ENCODE data around the gene AADACL2.

The AADACL2 gene

DNA sequence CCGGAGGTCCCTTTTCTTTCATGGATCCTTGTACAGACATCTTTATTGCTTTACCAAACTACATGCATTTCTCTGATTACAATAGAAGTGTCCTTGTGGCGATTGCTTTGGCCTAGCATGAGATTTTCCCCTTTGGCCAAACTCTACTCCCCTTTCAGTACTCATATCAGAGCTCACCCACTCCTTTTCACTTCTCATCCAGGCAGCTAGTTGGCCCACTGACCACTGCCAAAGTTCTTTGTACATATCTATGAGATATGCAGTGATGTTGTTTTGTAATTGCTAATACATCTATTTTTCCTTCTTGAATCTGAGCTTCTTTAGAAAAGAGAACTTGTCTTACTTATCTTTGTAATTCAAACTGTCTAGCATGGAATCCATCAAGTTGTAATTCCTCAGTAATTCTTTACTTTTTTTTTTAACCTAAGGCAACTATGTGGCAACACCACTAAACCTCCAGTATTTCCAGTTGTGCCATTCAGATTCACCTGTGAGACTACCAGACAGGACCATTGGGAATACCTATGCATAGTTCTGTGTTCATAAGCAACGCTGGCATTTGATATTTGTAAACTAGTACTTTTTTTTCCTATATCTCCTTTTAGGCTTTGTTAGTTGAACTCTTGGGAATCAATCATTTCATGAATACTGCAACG is 39.2 kb downstream of the AADACL2 start:
- TF ChIP-seq, protein P1, sequence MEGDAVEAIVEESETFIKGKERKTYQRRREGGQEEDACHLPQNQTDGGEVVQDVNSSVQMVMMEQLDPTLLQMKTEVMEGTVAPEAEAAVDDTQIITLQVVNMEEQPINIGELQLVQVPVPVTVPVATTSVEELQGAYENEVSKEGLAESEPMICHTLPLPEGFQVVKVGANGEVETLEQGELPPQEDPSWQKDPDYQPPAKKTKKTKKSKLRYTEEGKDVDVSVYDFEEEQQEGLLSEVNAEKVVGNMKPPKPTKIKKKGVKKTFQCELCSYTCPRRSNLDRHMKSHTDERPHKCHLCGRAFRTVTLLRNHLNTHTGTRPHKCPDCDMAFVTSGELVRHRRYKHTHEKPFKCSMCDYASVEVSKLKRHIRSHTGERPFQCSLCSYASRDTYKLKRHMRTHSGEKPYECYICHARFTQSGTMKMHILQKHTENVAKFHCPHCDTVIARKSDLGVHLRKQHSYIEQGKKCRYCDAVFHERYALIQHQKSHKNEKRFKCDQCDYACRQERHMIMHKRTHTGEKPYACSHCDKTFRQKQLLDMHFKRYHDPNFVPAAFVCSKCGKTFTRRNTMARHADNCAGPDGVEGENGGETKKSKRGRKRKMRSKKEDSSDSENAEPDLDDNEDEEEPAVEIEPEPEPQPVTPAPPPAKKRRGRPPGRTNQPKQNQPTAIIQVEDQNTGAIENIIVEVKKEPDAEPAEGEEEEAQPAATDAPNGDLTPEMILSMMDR (IDR thresholded peaks at IDR 0.05): no peak
- no peaks in the 10 kb centered on the region for H3K9me3 ChIP-seq
- H3K4me3 ChIP-seq: no peak overlapping the region
- no peak for DNase-seq
- no peaks in the 10 kb centered on the region for H3K36me3 ChIP-seq
- intact Hi-C loops (cut with DNase I; ENCODE audit: low total_unique reads): no loop called here
- H3K27me3 ChIP-seq: no peaks in the 10 kb centered on the region
- H3K4me1 ChIP-seq: peaks cover 0 to 30% (median 17%) of the 10 kb centered on the region in 4 donors
- no peak overlapping the region for H3K27ac ChIP-seq

DNA sequence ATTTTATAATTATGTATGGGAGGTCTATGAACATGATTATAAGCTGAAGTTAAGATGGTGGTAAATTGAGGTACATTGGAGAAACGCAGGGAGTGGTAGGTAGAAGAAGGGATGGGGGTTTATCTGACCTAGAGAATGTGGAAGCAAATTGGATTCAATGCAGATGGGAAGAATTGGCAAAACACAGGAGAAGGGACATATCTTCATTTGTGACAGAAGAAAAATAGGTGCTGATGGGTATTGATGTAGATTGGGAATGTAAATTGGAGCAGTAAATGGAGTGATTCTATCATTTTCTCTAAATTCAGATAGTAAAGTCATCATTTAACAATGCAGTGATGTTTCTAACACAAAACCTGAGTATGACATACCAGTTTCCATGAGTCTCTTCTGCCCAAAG is 40.5 kb downstream of the AADACL2 start:
- Histone ChIP-seq H3K27me3 (no peaks in the 10 kb centered on the region), H3K27ac (no peak overlapping the region), H3K4me3 (no peak overlapping the region), H3K4me1 (peaks cover 0 to 30% (median 17%) of the 10 kb centered on the region in 4 donors), H3K9me3 (no peaks in the 10 kb centered on the region), H3K36me3 (no peaks in the 10 kb centered on the region)
- no peak for DNase-seq
- TF ChIP-seq, protein P1 (IDR thresholded peaks at IDR 0.05): no peak
- intact Hi-C loops (cut with DNase I; ENCODE audit: low total_unique reads): no loop called here

DNA sequence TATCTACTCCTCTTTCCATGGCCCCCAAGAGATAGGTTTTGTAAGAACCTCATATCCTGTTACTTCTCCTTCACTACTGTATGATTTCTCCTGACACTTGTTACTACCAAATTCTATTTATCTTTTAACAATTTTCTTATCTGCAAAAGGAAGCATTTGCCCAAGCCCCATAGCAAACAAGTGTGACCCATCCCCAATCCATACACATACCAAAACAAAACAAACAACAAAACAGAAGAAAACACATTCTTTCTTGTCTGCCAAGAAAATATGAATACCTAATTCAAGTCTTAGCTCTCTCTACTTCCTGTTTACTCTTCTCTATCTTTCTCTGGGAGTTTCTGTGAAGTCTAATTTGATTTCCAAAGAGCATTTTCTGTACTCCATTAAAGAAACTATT is 41.2 kb downstream of the AADACL2 start:
- Histone ChIP-seq H3K4me1 (peaks cover 0 to 26% (median 17%) of the 10 kb centered on the region in 4 donors), H3K9me3 (no peaks in the 10 kb centered on the region), H3K27ac (no peak overlapping the region), H3K36me3 (no peaks in the 10 kb centered on the region), H3K4me3 (no peak overlapping the region), H3K27me3 (no peaks in the 10 kb centered on the region)
- DNase-seq: no peak
- TF ChIP-seq, protein P1 (IDR thresholded peaks at IDR 0.05): no peak
- intact Hi-C loops (cut with DNase I; ENCODE audit: low total_unique reads): no loop called here

DNA sequence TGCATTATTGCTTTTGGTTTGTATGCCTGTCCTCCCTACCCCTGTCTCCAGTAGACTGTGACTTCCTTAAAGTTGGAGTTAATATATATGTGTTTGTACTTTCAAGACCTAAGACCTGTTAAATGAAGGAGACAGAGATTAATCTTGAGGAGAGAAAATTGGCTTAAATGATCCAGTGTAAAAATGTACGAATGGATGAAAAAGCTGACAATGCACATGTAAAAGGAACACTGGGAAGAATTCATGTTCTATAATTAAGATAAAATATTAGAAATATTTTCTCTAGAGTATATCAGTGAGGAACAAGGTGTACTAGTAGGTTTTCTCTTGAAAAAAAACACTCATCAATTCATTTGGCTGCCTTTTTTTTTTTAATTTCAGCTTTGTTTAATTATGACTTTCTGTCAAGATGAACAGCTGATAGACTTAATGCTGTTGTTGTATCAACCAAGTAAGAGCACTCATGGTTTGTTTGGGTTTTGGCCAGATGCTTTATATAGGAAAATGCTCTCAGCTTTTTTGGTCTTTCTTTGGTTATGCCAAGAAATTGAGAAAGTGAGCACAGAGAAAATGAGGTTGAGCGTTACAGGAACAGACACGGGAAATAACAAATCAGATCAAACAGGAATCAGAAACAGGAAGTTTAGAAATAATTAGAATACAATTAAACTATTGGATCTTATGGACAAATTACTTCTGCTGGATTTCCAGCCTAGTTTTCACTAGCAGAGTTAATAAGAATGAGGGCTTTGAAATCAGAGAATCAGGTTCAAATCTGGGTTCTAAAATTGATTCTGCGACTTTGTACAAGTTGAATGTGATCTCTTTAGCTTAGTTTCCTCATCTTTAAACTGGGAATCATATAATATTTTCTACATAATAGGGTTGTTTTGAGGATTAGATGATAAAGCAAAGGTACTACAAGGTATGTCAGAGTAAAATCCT is 41.9 kb downstream of the AADACL2 start:
- H3K4me1 ChIP-seq: peaks cover 0 to 21% (median 15%) of the 10 kb centered on the region in 4 donors
- H3K27me3 ChIP-seq: no peaks in the 10 kb centered on the region
- H3K9me3 ChIP-seq: no peaks in the 10 kb centered on the region
- no peak for DNase-seq
- H3K4me3 ChIP-seq: no peak overlapping the region
- intact Hi-C loops (cut with DNase I; ENCODE audit: low total_unique reads): no loop called here
- no peak overlapping the region for H3K27ac ChIP-seq
- no peaks in the 10 kb centered on the region for H3K36me3 ChIP-seq
- TF ChIP-seq, protein P1 (IDR thresholded peaks at IDR 0.05): no peak

DNA sequence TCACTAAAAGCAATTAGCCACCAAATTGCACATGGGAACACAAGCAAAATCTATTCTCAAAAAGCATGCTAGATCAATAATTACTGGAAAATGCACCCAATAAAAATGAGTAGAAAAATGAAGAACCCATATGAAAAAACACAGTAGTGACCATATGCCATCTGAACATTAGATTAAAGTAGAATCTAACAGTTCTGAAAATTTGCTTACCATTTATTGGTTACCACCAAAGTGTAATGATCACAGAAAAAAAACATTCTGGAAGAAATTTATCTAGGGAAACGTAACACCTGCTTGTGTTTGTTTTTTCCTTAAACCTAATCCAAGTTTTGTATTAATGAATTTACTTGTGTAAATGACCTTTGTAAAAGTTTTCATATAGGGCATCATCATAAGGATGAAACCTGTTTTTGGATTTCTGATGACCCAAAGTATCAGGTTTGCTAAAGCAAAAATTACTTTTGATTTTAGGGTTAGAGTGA is 42.6 kb downstream of the AADACL2 start:
- TF ChIP-seq, protein P1 (IDR thresholded peaks at IDR 0.05): no peak
- no peaks in the 10 kb centered on the region for H3K36me3 ChIP-seq
- no peak for DNase-seq
- H3K4me3 ChIP-seq: no peak overlapping the region
- H3K27me3 ChIP-seq: no peaks in the 10 kb centered on the region
- intact Hi-C loops (cut with DNase I; ENCODE audit: low total_unique reads): no loop called here
- no peaks in the 10 kb centered on the region for H3K9me3 ChIP-seq
- no peak overlapping the region for H3K27ac ChIP-seq
- H3K4me1 ChIP-seq: peaks cover 0 to 14% (median 8%) of the 10 kb centered on the region in 4 donors
